Measurements from ENCODE around the gene ATP8A2.
"Not testable (repeated sequence)": the region's sequence is repeated elsewhere in the genome, so short reads cannot be mapped to it uniquely, and the experiment has no call there.

The ATP8A2 gene

DNA sequence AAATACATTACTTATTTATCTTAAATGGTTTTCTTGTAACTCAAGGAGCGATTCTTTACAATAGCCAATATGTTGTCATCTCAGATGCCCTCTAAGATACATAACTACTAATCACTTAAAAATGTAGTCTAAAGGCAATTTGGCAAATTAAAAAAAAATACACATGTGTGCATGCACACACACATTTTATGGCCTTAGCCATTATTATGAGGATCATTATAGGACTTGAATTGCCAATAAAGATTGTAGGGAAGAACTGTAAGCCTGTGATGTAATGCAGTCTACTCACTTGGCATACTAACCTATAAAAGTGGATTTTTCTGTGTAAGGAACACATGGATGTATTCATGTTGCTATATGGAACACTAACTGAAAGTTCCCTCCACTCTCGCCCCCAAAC, 405.7 kb downstream of the ATP8A2 start:
- TF ChIP-seq, protein P1, sequence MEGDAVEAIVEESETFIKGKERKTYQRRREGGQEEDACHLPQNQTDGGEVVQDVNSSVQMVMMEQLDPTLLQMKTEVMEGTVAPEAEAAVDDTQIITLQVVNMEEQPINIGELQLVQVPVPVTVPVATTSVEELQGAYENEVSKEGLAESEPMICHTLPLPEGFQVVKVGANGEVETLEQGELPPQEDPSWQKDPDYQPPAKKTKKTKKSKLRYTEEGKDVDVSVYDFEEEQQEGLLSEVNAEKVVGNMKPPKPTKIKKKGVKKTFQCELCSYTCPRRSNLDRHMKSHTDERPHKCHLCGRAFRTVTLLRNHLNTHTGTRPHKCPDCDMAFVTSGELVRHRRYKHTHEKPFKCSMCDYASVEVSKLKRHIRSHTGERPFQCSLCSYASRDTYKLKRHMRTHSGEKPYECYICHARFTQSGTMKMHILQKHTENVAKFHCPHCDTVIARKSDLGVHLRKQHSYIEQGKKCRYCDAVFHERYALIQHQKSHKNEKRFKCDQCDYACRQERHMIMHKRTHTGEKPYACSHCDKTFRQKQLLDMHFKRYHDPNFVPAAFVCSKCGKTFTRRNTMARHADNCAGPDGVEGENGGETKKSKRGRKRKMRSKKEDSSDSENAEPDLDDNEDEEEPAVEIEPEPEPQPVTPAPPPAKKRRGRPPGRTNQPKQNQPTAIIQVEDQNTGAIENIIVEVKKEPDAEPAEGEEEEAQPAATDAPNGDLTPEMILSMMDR (IDR thresholded peaks at IDR 0.05; ENCODE audit: borderline replicate concordance, control extremely low read depth, extremely low read depth, insufficient read depth, missing control alignments), result no peak
- in situ Hi-C loops (cut with MboI; ENCODE audit: low sequenced_read_pairs, unreplicated experiment), result no loop called here
- DNase-seq (ENCODE audit: low spot score), result no peak

DNA sequence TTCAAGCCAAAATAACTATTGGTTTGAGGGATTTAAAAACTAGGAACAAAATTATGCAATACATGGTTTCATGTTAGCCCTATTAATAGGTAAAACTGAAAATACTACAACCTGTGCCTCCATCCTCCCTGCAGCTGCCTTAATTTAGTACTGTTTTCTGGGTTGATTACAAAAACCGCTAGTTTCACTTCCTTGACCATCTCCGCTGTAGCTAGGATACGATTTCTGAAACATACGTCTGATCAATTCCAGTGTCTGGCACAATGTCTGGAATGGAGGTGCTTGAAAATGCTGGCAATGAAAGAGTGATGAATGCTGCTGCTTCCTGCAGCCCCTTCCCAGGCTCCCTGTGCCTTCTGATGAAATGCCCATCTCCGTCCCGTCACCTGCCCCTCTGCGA, 406.6 kb downstream of the ATP8A2 start:
- DNase-seq (ENCODE audit: low spot score), result no peak
- TF ChIP-seq, protein P1 (IDR thresholded peaks at IDR 0.05; ENCODE audit: borderline replicate concordance, control extremely low read depth, extremely low read depth, insufficient read depth, missing control alignments), result no peak
- in situ Hi-C loops (cut with MboI; ENCODE audit: low sequenced_read_pairs, unreplicated experiment), result no loop called here

DNA sequence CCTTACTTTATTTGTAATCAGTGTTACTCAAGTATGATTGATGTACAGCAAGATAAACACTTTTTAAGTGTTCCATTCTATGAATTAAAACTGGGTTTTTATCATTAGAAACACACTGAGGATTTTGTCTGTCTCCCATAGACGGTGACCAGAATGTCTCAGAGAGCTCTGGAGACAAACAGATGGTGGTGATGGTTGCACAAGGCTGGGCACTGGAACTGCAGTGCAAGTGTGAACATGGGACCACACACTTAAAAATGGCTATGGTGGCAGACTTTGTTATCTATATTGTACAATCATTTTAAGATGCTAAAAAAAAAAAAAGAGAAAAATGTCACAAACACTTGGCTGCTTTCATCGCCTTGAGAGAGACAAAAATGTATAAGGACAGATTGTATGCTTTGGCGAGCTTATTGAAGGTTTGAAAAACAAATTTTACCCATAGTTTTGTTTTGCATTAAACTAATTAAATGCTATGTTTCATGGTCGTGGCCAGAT, 407.1 kb downstream of the ATP8A2 start:
- no peak for DNase-seq (ENCODE audit: low spot score)
- TF ChIP-seq, protein P1 (IDR thresholded peaks at IDR 0.05; ENCODE audit: borderline replicate concordance, control extremely low read depth, extremely low read depth, insufficient read depth, missing control alignments), result no peak
- in situ Hi-C loops (cut with MboI; ENCODE audit: low sequenced_read_pairs, unreplicated experiment), result no loop called here

DNA sequence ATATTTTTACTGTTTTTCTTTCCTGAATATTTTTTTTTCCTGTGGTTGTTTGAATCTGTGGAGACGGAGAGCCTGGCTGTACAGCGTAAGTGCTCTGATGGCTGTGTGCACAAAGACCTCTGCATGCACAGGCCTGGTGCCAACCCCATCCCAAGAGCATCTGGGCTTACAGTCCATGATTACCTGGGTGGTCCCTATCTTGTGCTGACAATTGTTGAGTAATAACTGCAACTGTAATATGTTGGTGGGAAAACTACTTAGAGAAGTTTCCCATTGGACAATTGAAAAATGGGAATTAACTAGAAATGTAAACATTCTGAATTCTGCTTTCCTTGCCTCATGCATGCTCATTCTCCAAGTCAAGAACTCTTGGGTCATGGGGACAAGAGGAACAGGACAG, 411.3 kb downstream of the ATP8A2 start:
- TF ChIP-seq, protein P1 (IDR thresholded peaks at IDR 0.05; ENCODE audit: borderline replicate concordance, control extremely low read depth, extremely low read depth, insufficient read depth, missing control alignments), result no peak
- no peak for DNase-seq (ENCODE audit: low spot score)
- in situ Hi-C loops (cut with MboI; ENCODE audit: low sequenced_read_pairs, unreplicated experiment), result no loop called here

DNA sequence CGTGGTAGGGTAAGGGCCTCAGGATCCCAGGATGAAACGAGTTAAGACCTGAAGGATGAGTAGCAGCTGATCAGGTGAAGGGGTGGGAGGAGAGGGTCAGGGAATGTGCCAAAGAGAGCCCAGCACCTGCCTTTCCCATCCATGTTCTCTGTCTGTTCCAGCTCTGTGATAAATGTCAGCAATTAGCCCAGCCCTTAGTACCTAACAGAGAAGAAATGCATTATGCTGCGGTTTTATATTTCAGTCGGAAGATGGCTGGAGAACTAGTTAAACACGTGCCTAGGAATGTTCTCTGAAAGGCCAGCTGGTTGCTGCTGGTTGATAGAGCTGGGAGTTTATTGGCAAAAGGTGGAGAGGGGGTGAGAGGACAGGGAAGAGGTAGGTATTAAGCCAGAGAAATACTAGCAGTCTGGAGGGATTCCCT, 411.8 kb downstream of the ATP8A2 start:
- TF ChIP-seq, protein P1 (IDR thresholded peaks at IDR 0.05; ENCODE audit: borderline replicate concordance, control extremely low read depth, extremely low read depth, insufficient read depth, missing control alignments), result no peak
- in situ Hi-C loops (cut with MboI; ENCODE audit: low sequenced_read_pairs, unreplicated experiment), result no loop called here
- DNase-seq (ENCODE audit: low spot score), result no peak

DNA sequence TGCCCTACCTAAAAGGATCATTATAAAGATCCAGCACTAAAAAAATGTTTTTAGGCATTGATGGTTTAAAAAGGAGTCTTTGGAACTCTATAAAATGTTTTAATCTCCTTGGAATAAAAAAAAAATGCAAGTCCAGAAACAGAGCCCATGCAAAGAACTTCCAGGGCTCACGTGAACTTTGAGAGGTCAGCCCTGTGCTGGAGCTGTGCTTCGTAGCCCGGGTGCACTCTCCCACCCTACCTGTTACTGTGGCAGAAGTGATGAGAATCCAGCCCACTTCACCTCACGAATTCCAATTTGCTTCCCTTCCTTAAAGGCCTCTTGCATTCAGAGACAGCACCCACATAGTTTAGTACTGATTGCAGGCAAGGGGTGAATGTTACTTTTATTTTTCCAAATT, 412.3 kb downstream of the ATP8A2 start:
- TF ChIP-seq, protein P1 (IDR thresholded peaks at IDR 0.05; ENCODE audit: borderline replicate concordance, control extremely low read depth, extremely low read depth, insufficient read depth, missing control alignments), result no peak
- in situ Hi-C loops (cut with MboI; ENCODE audit: low sequenced_read_pairs, unreplicated experiment), result no loop called here
- DNase-seq (ENCODE audit: low spot score), result no peak

DNA sequence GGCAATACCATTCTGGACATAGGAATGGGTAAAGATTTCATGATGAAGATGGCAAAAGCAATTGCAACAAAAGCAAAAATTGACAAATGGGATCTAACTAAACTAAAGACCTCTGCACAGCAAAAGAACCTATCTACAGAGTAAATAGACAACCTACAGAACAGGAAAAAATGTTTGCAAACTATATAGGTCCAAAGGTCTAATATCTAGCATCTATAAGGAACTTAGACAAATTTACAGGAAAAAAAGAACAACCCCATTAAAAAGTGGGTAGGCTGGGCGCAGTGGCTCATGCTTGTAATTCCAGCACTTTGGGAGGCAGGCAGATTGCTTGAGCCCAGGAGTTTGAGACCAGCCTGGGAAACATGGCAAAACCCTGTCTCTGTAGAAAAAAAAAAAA, 418.4 kb downstream of the ATP8A2 start:
- in situ Hi-C loops (cut with MboI; ENCODE audit: low sequenced_read_pairs, unreplicated experiment), result not testable (repeated sequence)

More for the DNA sequence above, 418.4 kb downstream of the ATP8A2 start:
- not testable (repeated sequence) for DNase-seq (ENCODE audit: low spot score)
